SK-N-SH treated with all-trans-retinoic acid at 6 μM for 48 hours (cell line): ENCODE results near the gene NEGR1.

Source experiments
- ATAC-seq: fragments of 200-7000 bp; cut with Tn5 transposase; 3 replicates; pipeline ENCODE4 v1.9.1; 2020; ENCODE audit warnings: mild to moderate bottlenecking, moderate library complexity
- ARNTL ChIP-seq: fragments of 450-650 bp; formaldehyde crosslinking; IDR thresholded peaks from 2 replicates; pipeline ENCODE4 v1.5.0; 2020; ENCODE audit warnings: low read depth, mild to moderate bottlenecking, moderate library complexity, borderline replicate concordance
- BACH2 ChIP-seq: fragments of 250-450 bp; sonication (Bioruptor Pico); IDR thresholded peaks from 2 replicates; pipeline ENCODE4 v1.9.0; 2021; ENCODE audit warnings: mild to moderate bottlenecking, borderline replicate concordance
- CREB5 ChIP-seq: fragments of 250-450 bp; sonication (Bioruptor Pico); IDR thresholded peaks from 2 replicates; pipeline ENCODE4 v1.5.1; 2020; ENCODE audit warnings: low read depth, mild to moderate bottlenecking, moderate library complexity
- CSDC2 ChIP-seq: fragments of 250-450 bp; sonication (Bioruptor Pico); IDR thresholded peaks from 2 replicates; pipeline ENCODE4 v1.5.0; 2020; ENCODE audit warnings: mild to moderate bottlenecking, moderate library complexity
- CSRNP3 ChIP-seq: fragments of 250-450 bp; sonication (Bioruptor Pico); IDR thresholded peaks from 2 replicates; pipeline ENCODE4 v1.5.1; 2021; ENCODE audit warnings: mild to moderate bottlenecking, moderate library complexity
- GLIS3 ChIP-seq: fragments of 250-450 bp; sonication (Bioruptor Pico); IDR thresholded peaks from 2 replicates; pipeline ENCODE4 v1.5.0; 2020; ENCODE audit warnings: mild to moderate bottlenecking, moderate library complexity
- ISL1 ChIP-seq: fragments of 250-450 bp; sonication (Bioruptor Pico); IDR thresholded peaks from 2 replicates; pipeline ENCODE4 v2.1.2; 2022; ENCODE audit warnings: mild to moderate bottlenecking, moderate library complexity
- OSR1 ChIP-seq: fragments of 250-450 bp; sonication (Bioruptor Pico); IDR thresholded peaks from 2 replicates; pipeline ENCODE4 v1.8.0; 2022; ENCODE audit warnings: moderate library complexity, mild to moderate bottlenecking, inconsistent platforms
- POU6F1 ChIP-seq: fragments of 250-450 bp; sonication (Bioruptor Pico); IDR thresholded peaks from 2 replicates; pipeline ENCODE4 v1.8.0; 2021; ENCODE audit warnings: low read depth, mild to moderate bottlenecking, moderate library complexity, borderline replicate concordance
- PPARA ChIP-seq: fragments of 250-450 bp; sonication (Bioruptor Pico); IDR thresholded peaks from 2 replicates; pipeline ENCODE4 v1.5.0; 2020; ENCODE audit warnings: mild to moderate bottlenecking, borderline replicate concordance
- RARB ChIP-seq: fragments of 250-450 bp; sonication (Bioruptor Pico); IDR thresholded peaks from 2 replicates; pipeline ENCODE4 v1.8.0; 2021; ENCODE audit warnings: mild to moderate bottlenecking, moderate library complexity
- SNAI2 ChIP-seq: fragments of 250-450 bp; sonication (Bioruptor Pico); IDR thresholded peaks from 2 replicates; pipeline ENCODE4 v1.5.0; 2020; ENCODE audit warnings: mild to moderate bottlenecking, moderate library complexity
- TCF4 ChIP-seq: fragments of 250-450 bp; sonication (Bioruptor Pico); IDR thresholded peaks from 2 replicates; pipeline ENCODE4 v1.8.0; 2021; ENCODE audit warnings: mild to moderate bottlenecking, moderate library complexity, borderline replicate concordance
- TOX ChIP-seq: fragments of 250-450 bp; sonication (Bioruptor Pico); IDR thresholded peaks from 2 replicates; pipeline ENCODE4 v1.8.0; 2021; ENCODE audit warnings: mild to moderate bottlenecking, moderate library complexity, borderline replicate concordance
- TSHZ2 ChIP-seq: fragments of 250-450 bp; sonication (Bioruptor Pico); IDR thresholded peaks from 2 replicates; pipeline ENCODE4 v1.5.0; 2020; ENCODE audit warnings: mild to moderate bottlenecking, moderate library complexity
- ZC3H10 ChIP-seq: fragments of 250-450 bp; sonication (Bioruptor Pico); IDR thresholded peaks from 2 replicates; pipeline ENCODE4 v1.5.1; 2021; ENCODE audit warnings: mild to moderate bottlenecking, moderate library complexity
- ZFP3 ChIP-seq: fragments of 250-450 bp; sonication (Bioruptor Pico); IDR thresholded peaks from 2 replicates; pipeline ENCODE4 v1.5.0; 2020; ENCODE audit warnings: mild to moderate bottlenecking, moderate library complexity
- ZFP30 ChIP-seq: fragments of 450-650 bp; formaldehyde crosslinking; IDR thresholded peaks from 2 replicates; pipeline ENCODE4 v1.5.0; 2022; ENCODE audit warnings: mild to moderate bottlenecking, moderate library complexity
- ZNF565 ChIP-seq: fragments of 450-650 bp; formaldehyde crosslinking; conservative IDR thresholded peaks from 2 replicates; pipeline ENCODE4 v1.5.0; 2020; ENCODE audit warnings: low read depth, mild to moderate bottlenecking, moderate library complexity
- ZNF70 ChIP-seq: fragments of 450-650 bp; formaldehyde crosslinking; IDR thresholded peaks from 2 replicates; pipeline ENCODE4 v1.5.0; 2020; ENCODE audit warnings: mild to moderate bottlenecking, moderate library complexity
- ZNF8 ChIP-seq: fragments of 450-650 bp; formaldehyde crosslinking; IDR thresholded peaks from 2 replicates; pipeline ENCODE4 v1.5.0; 2020; ENCODE audit warnings: mild to moderate bottlenecking, moderate library complexity

NEGR1 gene

DNA sequence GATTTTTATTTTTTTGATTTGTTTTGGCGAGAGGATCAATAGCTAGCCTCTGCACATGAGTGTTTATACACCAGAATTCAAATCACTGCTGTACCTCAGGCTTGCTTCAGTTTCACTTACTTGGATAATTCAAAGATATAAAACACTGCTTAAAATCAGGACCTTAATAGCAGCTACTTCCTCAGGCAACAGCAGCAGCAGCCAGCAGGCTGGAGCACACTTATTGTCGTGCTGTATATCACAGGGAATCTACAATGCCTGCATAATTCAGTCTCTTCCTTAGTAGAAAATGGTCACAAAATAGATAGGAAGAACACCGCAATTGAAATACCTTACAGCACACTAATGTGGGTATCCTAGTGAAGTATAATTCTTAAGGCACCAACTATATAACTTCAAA is 497.3 kb downstream of the NEGR1 start:
- ATAC-seq, result 0 out of 3 replicates have a peak, but pooled peaks have one; percentile 30
- no peak for TF ChIP-seq CREB5
- TF ChIP-seq ARNTL, result no peak
- no peak for TF ChIP-seq BACH2
- no peak for TF ChIP-seq GLIS3
- TF ChIP-seq ISL1 (CRISPR knock-in tag), result no peak
- TF ChIP-seq ZNF565, result no peak
- TF ChIP-seq RARB, result no peak
- no peak for TF ChIP-seq ZNF70 (CRISPR knock-in tag)
- no peak for TF ChIP-seq SNAI2 (CRISPR knock-in tag)
- TF ChIP-seq ZNF8 (CRISPR knock-in tag), result no peak
- TF ChIP-seq, all 23 proteins: peak for 0

- TF ChIP-seq POU6F1 (CRISPR knock-in tag) (no peak), ZNF565 (no peak), TSHZ2 (CRISPR knock-in tag) (no peak), BACH2 (no peak), CSRNP3 (CRISPR knock-in tag) (no peak), PPARA (CRISPR knock-in tag) (no peak), GLIS3 (no peak), ZFP3 (CRISPR knock-in tag) (no peak), SNAI2 (CRISPR knock-in tag) (no peak)
- ATAC-seq, result no peak
These were observed 498.1 kb downstream of the NEGR1 start for GRCh38 chr1:71784241-71784640.

- no peak for ATAC-seq
- TF ChIP-seq TOX, result no peak
- no peak for TF ChIP-seq RARB
- no peak for TF ChIP-seq SNAI2 (CRISPR knock-in tag)
- TF ChIP-seq ZFP30 (CRISPR knock-in tag), result no peak
- no peak for TF ChIP-seq ZC3H10 (CRISPR knock-in tag)
- no peak for TF ChIP-seq BACH2
- TF ChIP-seq TSHZ2 (CRISPR knock-in tag), result no peak
- no peak for TF ChIP-seq ZFP3 (CRISPR knock-in tag)
- TF ChIP-seq CSDC2 (CRISPR knock-in tag), result no peak
- no peak for TF ChIP-seq ZNF70 (CRISPR knock-in tag)
- TF ChIP-seq ARNTL, result no peak
- TF ChIP-seq TCF4 (CRISPR knock-in tag), result no peak
- no peak for TF ChIP-seq ZNF8 (CRISPR knock-in tag)
- TF ChIP-seq OSR1, result no peak
These were observed 499.3 kb downstream of the NEGR1 start for GRCh38 chr1:71783071-71783470.
